ENCODE data around the gene EPN1. TPM values are rescaled to one million over a fixed set of nuclear protein-coding genes. Genes with fewer than 3 reads are reported as not detected.

Gene EPN1
- total and polyA plus RNA-seq, 2 of the 13 experiments (the other 11 are each of a cell fraction or from before 2014, with no cell fraction given): 28.9 to 31.7 TPM

GRCh38 chr19:55683449-55684261 is 8.6 kb downstream of the EPN1 start (continued):
- TF ChIP-seq ZNF512B (CRISPR knock-in tag; IDR thresholded peaks at IDR 0.05; ENCODE audit: borderline replicate concordance) (no peak), HMG20B (CRISPR knock-in tag; conservative IDR thresholded peaks at IDR 0.05) (no peak), MED1 (CRISPR knock-in tag; IDR thresholded peaks at IDR 0.05) (peak; percentile 88), ZNF18 (CRISPR knock-in tag; IDR thresholded peaks at IDR 0.05; ENCODE audit: insufficient replicate concordance) (peak; percentile 75), FOXP4 (CRISPR knock-in tag; IDR thresholded peaks at IDR 0.05) (no peak; the same call in 1 of the 2 replicates), REST (IDR thresholded peaks at IDR 0.05; ENCODE audit: borderline replicate concordance in 1 of 2, low read depth in 1 of 2, low read length in 2 of 2) (no peak), TOE1 (CRISPR knock-in tag; IDR thresholded peaks at IDR 0.05) (no peak), ZBTB8A (CRISPR knock-in tag; IDR thresholded peaks at IDR 0.05; ENCODE audit: borderline replicate concordance, low read depth) (no peak), KDM2A (CRISPR knock-in tag; IDR thresholded peaks at IDR 0.05; ENCODE audit: borderline replicate concordance, low read depth) (peak; percentile 45; the same call in 1 of the 2 replicates), DMAP1 (CRISPR knock-in tag; IDR thresholded peaks at IDR 0.05) (peak; percentile 66; the same call in 1 of the 2 replicates), GMEB2 (CRISPR knock-in tag; IDR thresholded peaks at IDR 0.05; ENCODE audit: low read depth) (no peak), NFKBIZ (CRISPR knock-in tag; IDR thresholded peaks at IDR 0.05) (no peak), SALL1 (CRISPR knock-in tag; IDR thresholded peaks at IDR 0.05) (peak; percentile 89), TBP (CRISPR knock-in tag; IDR thresholded peaks at IDR 0.05) (no peak), HOXA5 (CRISPR knock-in tag; IDR thresholded peaks at IDR 0.05) (0 out of 2 replicates have a peak, but pooled peaks have one; percentile 36), MIXL1 (CRISPR knock-in tag; IDR thresholded peaks at IDR 0.05) (0 out of 2 replicates have a peak, but pooled peaks have one; percentile 48), ESRRA (CRISPR knock-in tag; IDR thresholded peaks at IDR 0.05; ENCODE audit: low read depth) (peak; percentile 38; the same call in 1 of the 2 replicates)
